MM.1S (cell line): ENCODE measurements around the gene CASP3.

Source experiments
- DNase-seq: peaks from one replicate; pipeline ENCODE4 v3.0.0-alpha.2; 2015
- H2AFZ ChIP-seq: fragments of 300-600 bp; sonication (generic); 2 replicates; pipeline ENCODE4 v1.6.0; 2016; ENCODE audit warnings: antibody characterized with exemption, low read length
- H3F3A ChIP-seq: fragments of 300-600 bp; sonication (generic); 2 replicates; pipeline ENCODE4 v1.6.1; 2016; ENCODE audit warnings: mild to moderate bottlenecking, antibody characterized with exemption, low read length, moderate library complexity, mixed read lengths; ENCODE audit not compliant: insufficient read depth
- H3K27ac ChIP-seq: fragments of 300-600 bp; sonication (generic); 2 replicates; pipeline ENCODE4 v1.5.1; 2016; ENCODE audit warnings: mild to moderate bottlenecking, low read length
- H3K27me3 ChIP-seq: fragments of 300-600 bp; sonication (generic); replicated peaks from 2 replicates; pipeline ENCODE4 v1.6.0; 2016; ENCODE audit warnings: low read length; ENCODE audit not compliant: insufficient read depth
- H3K36me3 ChIP-seq: fragments of 300-600 bp; sonication (generic); replicated peaks from 2 replicates; pipeline ENCODE4 v1.6.1; 2016; ENCODE audit warnings: mild to moderate bottlenecking, low read length, mixed read lengths; ENCODE audit not compliant: insufficient read depth
- H3K4me1 ChIP-seq: fragments of 300-600 bp; sonication (generic); 2 replicates; pipeline ENCODE4 v1.6.1; 2016; ENCODE audit warnings: low read length, mixed read lengths
- H3K4me2 ChIP-seq: fragments of 300-600 bp; sonication (generic); 2 replicates; pipeline ENCODE4 v1.6.0; 2016; ENCODE audit warnings: low read depth, low read length
- H3K4me3 ChIP-seq: fragments of 300-600 bp; sonication (generic); 2 replicates; pipeline ENCODE4 v1.5.1; 2016; ENCODE audit warnings: low read length, mixed read lengths
- H3K79me2 ChIP-seq: fragments of 300-600 bp; sonication (generic); 2 replicates; pipeline ENCODE4 v1.6.1; 2016; ENCODE audit warnings: mixed run types, low read length, mixed read lengths
- H3K9ac ChIP-seq: fragments of 300-600 bp; sonication (generic); 2 replicates; pipeline ENCODE4 v1.6.1; 2016; ENCODE audit warnings: low read length, mixed read lengths
- H3K9me2 ChIP-seq: fragments of 300-600 bp; sonication (generic); replicated peaks from 2 replicates; pipeline ENCODE4 v1.6.1; 2016; ENCODE audit warnings: mild to moderate bottlenecking, low read length, mixed read lengths; ENCODE audit not compliant: insufficient read depth
- H3K9me3 ChIP-seq: fragments of 300-600 bp; sonication (generic); replicated peaks from 2 replicates; pipeline ENCODE4 v1.6.1; 2016; ENCODE audit warnings: mild to moderate bottlenecking, low read length, mixed read lengths; ENCODE audit not compliant: insufficient read depth
- H4K20me1 ChIP-seq: fragments of 300-600 bp; sonication (generic); 2 replicates; pipeline ENCODE4 v1.6.1; 2016; ENCODE audit warnings: mild to moderate bottlenecking, low read length, moderate library complexity, mixed read lengths; ENCODE audit not compliant: insufficient read depth
- CTCF ChIP-seq: fragments of 300-600 bp; sonication (generic); IDR thresholded peaks from 2 replicates; pipeline ENCODE4 v1.5.1; 2016; ENCODE audit warnings: antibody characterized with exemption, low read length, mixed read lengths
- EZH2 ChIP-seq: fragments of 300-600 bp; sonication (generic); optimal IDR thresholded peaks from 2 replicates; pipeline ENCODE3; 2017; ENCODE audit warnings: low read depth, mild to moderate bottlenecking, antibody characterized with exemption, low read length, mixed read lengths
- EZH2phosphoT487 ChIP-seq: fragments of 300-600 bp; sonication (generic); IDR thresholded peaks from 2 replicates; pipeline ENCODE4 v1.6.1; 2018; ENCODE audit warnings: antibody characterized with exemption, low read length

The CASP3 gene

DNA sequence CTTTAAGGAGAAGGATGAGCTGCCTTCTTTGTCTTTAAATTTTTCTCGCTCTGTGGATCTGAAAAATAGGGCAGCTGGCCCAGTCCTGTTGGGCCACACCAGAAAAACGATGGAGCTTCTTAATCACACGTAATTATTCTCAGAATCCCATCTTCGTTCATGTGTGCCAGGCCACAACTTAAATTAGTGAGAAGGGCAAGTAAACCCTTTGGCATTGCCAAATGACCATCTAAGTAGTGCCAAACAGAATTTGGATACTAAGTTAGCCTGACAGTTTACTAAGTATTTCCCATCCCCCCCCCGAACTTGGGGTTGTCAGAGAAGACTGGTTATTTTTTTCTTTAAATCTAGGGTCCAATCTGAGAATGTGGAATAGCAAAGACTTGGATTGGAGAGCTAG lies 62.0 kb downstream of the CASP3 start:
- Histone ChIP-seq H3F3A (no peaks in the 10 kb centered on the region), H3K4me3 (no peak overlapping the region), H3K9ac (no peak overlapping the region), H3K9me2 (no peaks in the 10 kb centered on the region), H3K4me1 (no peaks in the 10 kb centered on the region), H4K20me1 (no peaks in the 10 kb centered on the region), H2AFZ (no peak overlapping the region), H3K4me2 (no peak overlapping the region), H3K9me3 (no peaks in the 10 kb centered on the region), H3K27ac (no peak overlapping the region), H3K36me3 (no peaks in the 10 kb centered on the region), H3K79me2 (no peaks in the 10 kb centered on the region), H3K27me3 (no peaks in the 10 kb centered on the region)
- TF ChIP-seq CTCF = no peak
- TF ChIP-seq EZH2phosphoT487 = no peak
- no peak for TF ChIP-seq EZH2
- no peak for DNase-seq

DNA sequence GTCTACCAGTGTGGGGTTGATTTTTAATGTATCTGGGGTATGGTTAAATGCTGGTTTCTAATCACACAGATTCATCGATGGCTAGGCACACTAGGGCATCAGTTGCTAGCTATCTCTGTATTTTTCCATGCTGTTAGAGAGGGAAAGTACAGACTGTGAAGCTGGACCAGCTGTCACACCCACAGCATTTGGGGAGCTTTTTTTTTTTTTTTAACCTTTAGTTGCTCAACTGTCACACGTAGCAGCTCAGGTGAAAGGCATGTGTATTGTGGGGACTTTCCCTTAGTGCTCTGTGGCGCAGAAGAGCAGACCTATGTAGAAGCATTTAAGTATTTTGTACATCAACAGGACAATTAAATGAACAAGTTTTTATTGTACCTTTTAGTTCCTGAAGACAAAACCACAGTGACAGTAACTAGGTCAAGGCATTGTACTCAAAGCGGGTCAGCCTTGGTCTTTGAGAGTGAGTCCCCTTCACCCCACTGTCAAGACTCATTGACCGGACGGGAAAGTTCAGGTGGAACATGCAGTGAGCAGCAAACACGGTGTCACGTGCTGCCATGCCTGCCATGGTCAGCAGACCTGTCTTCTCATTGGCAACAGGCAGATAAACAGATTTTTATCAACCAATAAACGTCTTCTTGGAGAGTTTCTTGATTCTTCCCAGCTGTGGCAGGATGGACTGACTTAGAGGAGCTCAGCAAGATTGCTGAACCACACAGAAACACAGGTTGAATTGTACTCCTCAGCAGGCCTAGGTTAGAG lies 65.3 kb downstream of the CASP3 start:
- no peaks in the 10 kb centered on the region for H3K79me2 ChIP-seq
- no peaks in the 10 kb centered on the region for H3K9me3 ChIP-seq
- H3K27me3 ChIP-seq = no peaks in the 10 kb centered on the region
- H3K4me2 ChIP-seq = no peak overlapping the region
- no peak overlapping the region for H3K4me3 ChIP-seq
- H3K36me3 ChIP-seq = no peaks in the 10 kb centered on the region
- no peak overlapping the region for H3K9ac ChIP-seq
- H3K4me1 ChIP-seq = no peaks in the 10 kb centered on the region
- no peaks in the 10 kb centered on the region for H3K9me2 ChIP-seq
- H3F3A ChIP-seq = no peaks in the 10 kb centered on the region
- DNase-seq = no peak
- TF ChIP-seq CTCF = no peak
- no peak for TF ChIP-seq EZH2
- TF ChIP-seq EZH2phosphoT487 = no peak
- H2AFZ ChIP-seq = no peak overlapping the region
- no peak overlapping the region for H3K27ac ChIP-seq
- H4K20me1 ChIP-seq = no peaks in the 10 kb centered on the region
